C4-2B (cell line): ENCODE data around the gene LRRC25.

Experiments
- H3K27ac ChIP-seq: fragments of 450-650 bp; 2 replicates; pipeline ENCODE4 v1.5.1; 2017
- ZFX ChIP-seq: fragments of 450-650 bp; IDR thresholded peaks from 2 replicates; pipeline ENCODE4 v1.6.1; 2017
- TF ChIP-seq, protein P1 (sequence below): fragments of 450-650 bp; conservative IDR thresholded peaks from 2 replicates; pipeline ENCODE4 v1.5.1; 2017; ENCODE audit warnings: mild to moderate bottlenecking

The LRRC25 gene

DNA sequence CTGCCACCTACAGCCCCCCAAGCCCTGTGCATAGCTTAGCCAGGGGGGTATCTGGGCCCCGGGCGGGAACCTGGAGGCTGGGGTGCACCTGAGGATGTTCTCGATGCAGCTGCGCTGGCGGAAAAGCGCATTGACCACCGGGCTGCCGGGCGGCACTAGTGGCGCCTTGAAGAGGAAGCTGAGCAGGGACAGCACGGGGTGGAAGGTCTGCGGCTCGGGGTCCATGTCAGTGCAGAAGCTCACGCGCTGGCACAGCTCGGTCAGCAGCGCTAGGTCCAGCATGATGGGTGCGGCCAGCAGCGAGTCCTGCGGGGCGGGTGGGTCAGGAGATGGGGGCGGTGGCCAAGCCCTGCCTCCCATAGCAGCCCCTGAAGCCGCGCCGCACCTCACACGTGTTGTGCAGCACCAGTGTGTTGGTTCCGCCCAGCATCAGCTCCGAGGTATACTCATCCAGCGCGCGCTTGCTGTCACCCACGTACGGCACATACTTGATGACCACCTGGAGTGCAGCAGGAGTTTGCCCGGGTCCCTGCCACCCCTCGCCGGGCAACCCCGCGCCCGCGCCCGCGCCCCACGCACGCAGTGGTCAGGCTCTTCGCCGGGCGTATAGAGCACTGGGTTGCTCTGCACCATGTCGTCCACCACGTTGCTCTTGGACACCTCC is 37.9 kb upstream of the LRRC25 start:
- no peak overlapping the region for H3K27ac ChIP-seq
- no peak for TF ChIP-seq ZFX
- TF ChIP-seq, protein P1, sequence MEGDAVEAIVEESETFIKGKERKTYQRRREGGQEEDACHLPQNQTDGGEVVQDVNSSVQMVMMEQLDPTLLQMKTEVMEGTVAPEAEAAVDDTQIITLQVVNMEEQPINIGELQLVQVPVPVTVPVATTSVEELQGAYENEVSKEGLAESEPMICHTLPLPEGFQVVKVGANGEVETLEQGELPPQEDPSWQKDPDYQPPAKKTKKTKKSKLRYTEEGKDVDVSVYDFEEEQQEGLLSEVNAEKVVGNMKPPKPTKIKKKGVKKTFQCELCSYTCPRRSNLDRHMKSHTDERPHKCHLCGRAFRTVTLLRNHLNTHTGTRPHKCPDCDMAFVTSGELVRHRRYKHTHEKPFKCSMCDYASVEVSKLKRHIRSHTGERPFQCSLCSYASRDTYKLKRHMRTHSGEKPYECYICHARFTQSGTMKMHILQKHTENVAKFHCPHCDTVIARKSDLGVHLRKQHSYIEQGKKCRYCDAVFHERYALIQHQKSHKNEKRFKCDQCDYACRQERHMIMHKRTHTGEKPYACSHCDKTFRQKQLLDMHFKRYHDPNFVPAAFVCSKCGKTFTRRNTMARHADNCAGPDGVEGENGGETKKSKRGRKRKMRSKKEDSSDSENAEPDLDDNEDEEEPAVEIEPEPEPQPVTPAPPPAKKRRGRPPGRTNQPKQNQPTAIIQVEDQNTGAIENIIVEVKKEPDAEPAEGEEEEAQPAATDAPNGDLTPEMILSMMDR: no peak

DNA sequence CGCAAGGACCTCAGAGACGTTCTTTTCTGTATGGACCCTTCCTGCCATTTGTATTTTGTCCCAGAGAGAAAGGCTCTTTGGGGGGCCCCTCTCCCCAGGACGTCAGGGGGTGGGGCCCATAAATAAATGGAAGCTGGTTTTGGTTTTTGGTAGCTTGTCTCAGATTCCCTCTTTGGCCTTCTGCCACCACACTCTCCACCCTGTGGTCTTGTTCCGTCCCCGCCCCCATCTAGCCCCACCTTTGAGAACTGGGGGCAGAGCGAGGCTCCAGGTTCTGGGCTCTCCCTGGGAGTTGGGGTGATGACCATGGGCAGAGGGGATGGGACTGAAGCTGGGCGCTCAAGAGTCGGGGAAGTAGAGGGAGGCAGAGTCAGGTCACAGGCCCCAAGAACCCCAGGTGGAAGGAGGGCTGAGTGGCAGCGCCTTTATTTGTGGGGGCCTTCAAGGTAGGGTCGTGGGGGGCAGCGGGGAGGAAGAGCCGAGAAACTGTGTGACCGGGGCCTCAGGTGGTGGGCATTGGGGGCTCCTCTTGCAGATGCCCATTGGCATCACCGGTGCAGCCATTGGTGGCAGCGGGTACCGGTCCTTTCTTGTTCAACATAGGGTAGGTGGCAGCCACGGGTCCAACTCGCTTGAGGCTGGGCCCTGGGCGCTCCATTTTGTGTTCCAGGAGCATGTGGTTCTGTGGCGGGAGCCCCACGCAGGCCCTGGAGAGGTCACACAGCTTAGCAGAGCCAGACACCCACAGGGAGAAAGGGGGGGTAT is 37.2 kb upstream of the LRRC25 start:
- H3K27ac ChIP-seq: no peak overlapping the region
- TF ChIP-seq, protein P1: no peak
- no peak for TF ChIP-seq ZFX

DNA sequence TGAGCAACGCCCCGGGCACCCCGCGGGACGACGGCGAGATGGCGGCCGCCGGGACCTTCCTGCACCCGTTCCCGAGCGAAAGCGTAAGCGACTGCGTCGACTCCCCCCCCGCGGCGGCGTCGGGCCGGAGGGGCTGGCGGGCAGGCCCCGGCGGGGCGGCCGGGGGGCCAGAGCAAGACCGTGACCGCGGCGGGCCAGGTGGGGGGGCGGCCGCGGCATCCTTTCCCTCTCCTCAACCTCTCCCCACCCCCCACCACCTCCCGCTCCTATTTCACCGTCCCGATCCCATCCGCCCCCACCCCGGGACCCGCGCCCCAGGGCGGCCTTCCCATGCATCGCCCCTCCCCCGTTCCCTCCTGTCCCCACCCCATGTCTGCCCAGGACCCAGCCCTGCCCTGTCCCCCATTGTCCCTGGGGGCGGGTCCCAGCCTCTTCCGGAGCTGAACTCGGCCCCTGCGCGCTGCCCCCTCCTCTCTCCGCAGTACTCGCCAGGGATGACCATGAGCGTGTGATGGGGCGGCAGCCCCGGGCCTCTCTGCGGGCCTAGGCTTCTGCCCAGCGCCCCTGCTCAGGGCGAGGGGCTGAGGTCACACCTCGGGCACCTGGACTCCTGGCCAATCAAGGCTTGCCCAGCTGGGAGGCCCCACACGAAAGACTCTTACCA is 36.4 kb upstream of the LRRC25 start:
- H3K27ac ChIP-seq: no peak overlapping the region
- TF ChIP-seq, protein P1: no peak
- TF ChIP-seq ZFX: no peak

DNA sequence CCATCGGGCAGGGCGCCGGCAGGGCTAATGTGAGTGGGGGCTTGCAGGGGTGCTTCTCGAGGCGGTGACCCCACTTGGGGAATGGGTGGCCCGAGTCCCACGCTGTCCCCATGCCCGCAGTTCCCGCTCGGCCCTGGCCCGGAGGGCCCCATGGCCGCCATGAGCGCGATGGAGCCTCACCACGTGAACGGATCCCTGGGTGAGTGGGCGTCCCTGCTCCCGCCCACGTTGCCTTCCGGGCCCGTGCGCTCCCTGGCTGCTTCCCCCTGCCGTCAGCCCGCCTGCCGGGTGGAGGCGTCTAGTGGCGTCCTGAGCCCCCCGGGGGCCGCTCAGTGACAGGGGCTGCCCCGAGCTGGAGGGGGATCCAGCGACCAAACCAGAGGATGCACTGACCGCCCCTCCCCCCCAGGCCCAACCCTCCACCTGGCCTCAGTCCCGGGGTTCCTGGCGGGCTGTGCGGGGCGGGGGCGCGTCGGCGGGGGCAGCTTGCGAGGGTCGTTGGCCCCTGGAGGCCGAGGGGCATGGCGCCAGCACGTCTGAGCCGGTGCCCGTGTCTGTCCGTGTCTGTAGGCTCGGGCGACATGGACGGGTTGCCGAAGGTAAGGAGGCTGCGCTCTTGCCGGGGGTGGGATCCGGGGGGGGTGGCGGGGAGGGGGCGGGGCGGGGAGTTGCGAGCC is 35.7 kb upstream of the LRRC25 start:
- TF ChIP-seq ZFX: no peak
- TF ChIP-seq, protein P1: no peak
- H3K27ac ChIP-seq: no peak overlapping the region

DNA sequence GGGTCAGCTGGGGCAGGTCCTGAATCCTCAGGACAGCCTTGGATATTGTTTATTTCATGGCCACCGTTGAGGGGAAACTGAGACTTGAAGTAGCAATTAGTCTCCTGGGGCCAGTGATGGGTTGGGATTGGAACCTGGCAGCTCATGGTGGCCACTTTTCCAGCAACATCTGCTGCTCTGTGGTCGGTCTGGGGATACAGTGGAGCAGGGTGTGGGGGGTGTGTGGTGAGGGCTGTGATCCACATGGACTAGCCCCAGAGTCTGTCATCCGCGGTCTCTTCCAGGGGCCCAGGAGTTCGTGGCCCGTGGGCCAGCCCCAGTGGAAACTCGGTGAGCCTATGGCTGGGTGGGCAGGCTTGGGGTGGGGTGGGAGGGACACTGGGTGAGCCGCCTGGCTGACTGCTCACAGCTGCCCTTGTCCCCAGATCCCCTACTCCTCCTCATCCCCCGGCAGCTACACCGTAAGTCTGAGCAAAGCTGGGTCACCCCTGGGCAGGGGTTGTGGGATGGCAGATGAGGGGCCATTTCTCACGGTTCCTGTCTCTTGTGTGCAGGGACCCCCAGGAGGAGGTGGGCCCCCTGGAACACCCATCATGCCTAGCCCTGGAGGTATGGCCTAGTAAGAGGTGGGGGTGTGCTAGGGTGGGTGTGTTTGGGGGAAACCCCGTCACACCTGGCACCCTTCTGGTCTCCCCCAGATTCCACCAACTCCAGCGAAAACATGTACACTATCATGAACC is 35.0 kb upstream of the LRRC25 start:
- H3K27ac ChIP-seq: no peak overlapping the region
- TF ChIP-seq, protein P1: no peak
- no peak for TF ChIP-seq ZFX

DNA sequence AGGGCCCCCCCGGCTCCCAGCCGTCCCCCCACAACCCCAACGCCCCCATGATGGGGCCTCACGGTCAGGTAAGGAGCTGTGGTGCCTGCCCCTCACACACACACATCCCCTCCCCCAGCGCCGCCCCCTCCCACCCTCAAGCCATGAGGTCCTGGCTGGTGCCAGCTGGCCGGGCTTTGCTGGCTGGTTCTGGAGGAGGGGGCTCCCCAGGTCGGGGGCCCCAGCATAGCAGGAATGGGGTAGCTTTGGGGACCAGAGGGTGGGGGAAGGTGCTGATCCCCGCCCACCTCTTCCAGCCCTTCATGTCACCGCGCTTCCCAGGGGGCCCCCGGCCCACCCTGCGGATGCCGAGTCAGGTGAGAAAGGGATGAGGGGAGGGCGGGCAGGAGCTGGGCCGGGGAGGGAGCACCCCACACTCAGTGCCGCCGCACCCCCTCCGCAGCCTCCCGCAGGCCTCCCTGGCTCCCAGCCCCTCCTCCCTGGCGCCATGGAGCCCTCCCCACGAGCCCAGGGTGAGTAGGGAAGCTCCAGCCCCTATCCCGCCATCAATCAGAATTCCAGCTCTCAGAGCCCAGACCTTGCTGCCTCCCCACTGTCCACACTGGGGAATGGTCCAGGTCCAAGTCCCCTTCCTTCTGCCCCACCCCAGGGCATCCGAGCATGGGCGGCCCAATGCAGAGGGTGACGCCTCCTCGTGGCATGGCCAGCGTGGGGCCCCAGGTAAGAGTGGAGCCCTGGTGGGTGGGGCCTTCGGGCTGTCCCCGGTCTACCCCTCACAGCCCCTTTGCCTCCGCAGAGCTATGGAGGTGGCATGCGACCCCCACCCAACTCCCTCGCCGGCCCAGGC is 34.2 kb upstream of the LRRC25 start:
- TF ChIP-seq, protein P1: no peak
- no peak for TF ChIP-seq ZFX
- no peak overlapping the region for H3K27ac ChIP-seq
